Umbilical cord (tissue), 2 donors: ENCODE data around the gene NCLN. TPM values are rescaled to one million over a fixed set of nuclear protein-coding genes. Genes with fewer than 3 reads are reported as not detected.
"Not testable (repeated sequence)": the region's sequence is repeated elsewhere in the genome, so short reads cannot be mapped to it uniquely, and the experiment has no call there.

ENCODE experiments used
- DNase-seq: peaks from one replicate; pipeline ENCODE4 v3.0.0-alpha.2; 2015; ENCODE audit warnings: low spot score
- total RNA-seq: library from RNA; depleted of rRNA; stranded (reverse); fragments of >200 nt; gene quantifications from one replicate; pipeline ENCODE4 v1.2.3, GENCODE V29; 2014; ENCODE audit warnings: low replicate concordance; ENCODE audit not compliant: insufficient read depth

NCLN gene
- 9.4 TPM for total RNA-seq

- peak; percentile 99 for DNase-seq
Observed at GRCh38 chr19:3185461-3186159, at the start of gene NCLN. NCLN (plus strand) TSS chr19:3185930; CDS start chr19:3186031, 101 bp downstream.

GRCh38 chr19:3135961-3136683, 49.6 kb upstream of the NCLN start, which contains the start of gene GNA15:
GNA15 (plus strand) TSS chr19:3136033; CDS start chr19:3136451, 418 bp downstream.
- no peak for DNase-seq

GRCh38 chr19:3136684-3137055, 49.1 kb upstream of the NCLN start:
- DNase-seq: no peak

GRCh38 chr19:3137119-3137518, 48.6 kb upstream of the NCLN start:
- DNase-seq: no peak

- DNase-seq: no peak
Observed at GRCh38 chr19:3138268-3138667, 47.5 kb upstream of the NCLN start.

- DNase-seq: no peak
Observed at GRCh38 chr19:3140667-3141038, 45.1 kb upstream of the NCLN start.

- DNase-seq: no peak
Observed at GRCh38 chr19:3142292-3142670, 43.4 kb upstream of the NCLN start.

- no peak for DNase-seq
Observed at GRCh38 chr19:3142781-3143337, 42.9 kb upstream of the NCLN start.

- DNase-seq: no peak
Observed at GRCh38 chr19:3145909-3146676, 39.6 kb upstream of the NCLN start.

GRCh38 chr19:3146677-3147100, 39.0 kb upstream of the NCLN start:
- DNase-seq: no peak

- DNase-seq: no peak
Observed at GRCh38 chr19:3148503-3148902, 37.2 kb upstream of the NCLN start.

GRCh38 chr19:3149089-3149488, 36.6 kb upstream of the NCLN start:
- DNase-seq: no peak

GRCh38 chr19:3149526-3150505, 35.9 kb upstream of the NCLN start:
- DNase-seq: no peak

GRCh38 chr19:3150739-3151329, 34.9 kb upstream of the NCLN start:
- no peak for DNase-seq

GRCh38 chr19:3151563-3152418, 33.9 kb upstream of the NCLN start:
- no peak for DNase-seq

- no peak for DNase-seq
Observed at GRCh38 chr19:3152419-3152780, 33.3 kb upstream of the NCLN start.

GRCh38 chr19:3153286-3154230, 32.2 kb upstream of the NCLN start:
- no peak for DNase-seq

- DNase-seq: not testable (repeated sequence)
Observed at GRCh38 chr19:3154447-3154846, 31.3 kb upstream of the NCLN start.
